IPS-18c (cell line): ENCODE data around the gene USP31.

Experiments
- H3K4me3 ChIP-seq: 2 replicates; pipeline ENCODE4 v1.7.0; 2013; ENCODE audit warnings: low read depth, mild to moderate bottlenecking, low read length, moderate library complexity; ENCODE audit not compliant: insufficient read depth
- H3K9me3 ChIP-seq: one replicate; pipeline ENCODE4 v1.6.1; 2013; ENCODE audit warnings: mild to moderate bottlenecking, low read length, moderate library complexity; ENCODE audit not compliant: control insufficient read depth, insufficient read depth

Gene USP31

DNA sequence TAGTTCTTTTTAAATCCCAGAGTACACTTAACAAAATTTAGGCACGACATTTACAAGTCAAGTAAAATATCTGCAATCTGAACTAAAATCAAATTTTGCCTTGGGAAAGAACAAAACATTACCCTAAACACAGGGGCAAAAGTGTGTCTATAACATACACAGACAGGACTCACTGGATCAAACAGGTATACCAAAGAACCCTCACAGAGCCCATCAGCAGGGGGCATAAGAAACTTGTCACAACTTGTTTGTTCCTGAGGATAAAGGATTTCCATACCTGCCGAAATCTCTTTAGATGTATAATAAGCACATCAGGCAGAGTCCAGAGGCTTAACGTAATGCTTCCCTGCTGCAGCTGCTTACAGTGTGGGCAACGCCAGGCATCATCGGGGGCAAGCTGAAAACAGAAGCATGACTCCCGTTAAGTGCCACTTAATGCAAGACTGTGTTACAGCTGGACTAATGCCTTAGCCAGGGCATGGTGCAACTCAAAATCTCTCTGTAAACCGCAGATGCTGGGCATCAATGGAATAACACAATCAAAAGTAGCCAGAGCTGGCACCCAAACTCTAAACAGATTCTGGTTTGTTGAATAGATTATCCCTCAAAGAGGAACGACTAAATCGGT lies 67.0 kb downstream of the USP31 start:
- no peak overlapping the region for H3K4me3 ChIP-seq
- H3K9me3 ChIP-seq, result no peaks in the 10 kb centered on the region

- H3K4me3 ChIP-seq, result no peak overlapping the region
These were observed 67.6 kb downstream of the USP31 start for GRCh38 chr16:23081675-23082119.

DNA sequence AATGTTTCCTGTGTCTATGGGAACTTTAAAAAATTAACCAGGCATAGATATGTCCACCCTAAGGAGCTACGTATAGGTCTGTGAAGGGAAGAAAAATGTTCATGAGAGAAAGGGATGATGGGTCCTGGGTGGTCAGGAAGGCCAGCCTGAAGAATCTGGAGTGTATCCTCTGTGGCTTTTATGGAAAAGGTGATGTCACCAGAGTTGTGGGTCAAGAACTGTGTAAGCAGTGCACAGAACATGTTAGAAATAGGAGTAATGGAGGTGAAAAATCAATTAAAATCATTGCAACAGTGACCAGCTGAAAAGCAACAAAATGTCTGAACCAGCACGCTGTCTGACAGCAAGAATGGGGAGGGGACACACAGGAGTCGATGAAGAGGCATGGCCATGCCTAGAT lies 68.5 kb downstream of the USP31 start:
- no peak overlapping the region for H3K4me3 ChIP-seq

More at GRCh38 chr16:23081675-23082119, 67.6 kb downstream of the USP31 start:
- H3K9me3 ChIP-seq, result no peaks in the 10 kb centered on the region

DNA sequence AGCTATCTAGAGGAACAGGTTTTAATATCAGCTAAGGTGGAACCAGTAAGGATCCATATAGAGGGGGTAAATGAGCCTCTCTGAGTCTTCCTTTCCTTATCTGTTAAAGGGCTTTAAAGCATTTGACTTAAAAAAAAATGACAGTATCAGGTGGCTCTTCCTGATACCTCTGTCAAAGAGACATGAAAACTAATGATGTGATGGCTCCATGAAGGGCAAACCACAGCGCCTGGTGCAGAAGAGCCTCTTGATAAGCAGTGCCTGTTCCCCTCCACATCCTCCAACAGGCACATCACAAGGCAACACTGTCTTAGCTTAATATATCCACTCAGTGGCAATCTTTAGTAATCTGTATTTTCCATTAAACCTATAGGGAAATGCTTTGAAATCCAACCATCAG lies 68.9 kb downstream of the USP31 start:
- Histone ChIP-seq H3K9me3 (no peaks in the 10 kb centered on the region), H3K4me3 (no peak overlapping the region)

More for the DNA sequence above, 68.5 kb downstream of the USP31 start:
- no peaks in the 10 kb centered on the region for H3K9me3 ChIP-seq

DNA sequence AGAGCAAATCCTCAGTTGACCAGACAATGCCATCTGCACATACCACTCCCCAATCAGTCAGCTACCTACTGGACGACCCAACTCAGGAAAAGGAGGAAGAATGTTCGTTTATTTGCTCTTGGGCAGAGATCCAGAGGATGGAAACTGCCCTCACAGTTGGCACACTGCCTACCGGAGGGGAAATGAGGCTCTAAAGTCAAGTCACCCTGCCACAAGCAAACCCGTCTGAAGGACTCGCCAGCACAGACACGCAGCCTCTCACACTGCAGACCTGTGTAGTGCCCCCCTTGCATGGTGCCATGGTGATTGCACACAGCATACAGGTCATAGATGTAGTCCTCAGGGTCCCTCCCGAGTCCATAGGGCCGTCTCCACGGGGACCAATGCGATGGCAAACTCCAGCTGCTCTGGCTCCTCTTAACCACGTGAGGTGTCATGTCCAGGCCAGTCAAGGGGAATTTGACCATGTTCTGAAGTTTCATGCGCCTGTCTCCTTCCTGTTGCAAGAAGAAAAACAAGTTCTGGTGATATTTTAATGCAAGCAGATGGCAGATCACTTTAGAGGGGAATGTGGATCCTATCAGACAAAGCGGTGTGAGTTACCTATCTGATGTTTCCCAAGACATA lies 69.5 kb downstream of the USP31 start:
- H3K9me3 ChIP-seq, result no peaks in the 10 kb centered on the region
- H3K4me3 ChIP-seq, result no peak overlapping the region

DNA sequence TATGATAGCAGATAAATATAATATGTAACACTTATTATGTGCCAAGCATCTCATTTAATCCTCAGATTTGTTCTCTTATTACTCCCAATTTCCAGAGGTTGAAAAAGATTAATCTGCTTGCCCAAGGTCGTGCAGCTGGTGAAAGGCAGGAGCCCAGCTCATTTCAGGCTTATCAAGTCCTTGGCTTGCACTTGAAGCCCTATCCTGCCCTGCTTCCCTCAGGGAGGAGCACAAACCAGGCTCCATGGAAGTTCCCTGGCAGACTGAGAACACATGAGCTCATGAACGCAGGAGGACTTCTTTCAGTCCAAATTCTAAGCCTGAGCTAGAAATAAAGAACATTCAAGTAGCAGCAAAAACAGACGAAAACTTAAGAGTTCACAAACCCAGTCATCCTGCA lies 74.8 kb downstream of the USP31 start:
- Histone ChIP-seq H3K9me3 (no peaks in the 10 kb centered on the region), H3K4me3 (no peak overlapping the region)

- Histone ChIP-seq H3K9me3 (no peaks in the 10 kb centered on the region), H3K4me3 (no peak overlapping the region)
These were observed 76.3 kb downstream of the USP31 start for GRCh38 chr16:23072769-23073549.

DNA sequence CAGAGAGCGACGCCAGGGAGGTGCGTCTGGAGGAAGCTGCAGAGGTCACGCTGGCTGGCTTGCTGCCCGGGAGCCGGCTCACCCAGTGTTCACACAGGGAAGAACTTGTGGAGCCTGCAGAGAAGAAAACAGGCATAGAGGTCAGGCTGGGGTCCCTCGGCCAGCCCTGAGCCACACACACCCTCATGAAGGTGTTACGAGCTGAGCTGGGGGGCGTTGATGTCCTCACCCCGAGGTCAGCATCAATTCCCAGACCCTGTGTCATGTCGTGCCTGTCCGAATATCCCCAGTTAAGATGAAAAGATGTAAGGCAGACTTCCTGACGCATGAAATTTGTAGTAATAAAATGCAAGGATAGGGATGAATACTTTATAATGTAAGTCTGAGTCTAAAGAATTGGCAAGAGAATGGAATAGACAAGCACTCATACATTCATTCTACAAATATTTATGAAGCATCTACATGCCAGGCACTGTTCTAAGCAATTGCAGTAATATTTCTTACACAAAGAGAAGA lies 77.1 kb downstream of the USP31 start:
- Histone ChIP-seq H3K9me3 (no peaks in the 10 kb centered on the region), H3K4me3 (no peak overlapping the region)

- H3K9me3 ChIP-seq, result no peaks in the 10 kb centered on the region
- no peak overlapping the region for H3K4me3 ChIP-seq
These were observed 77.8 kb downstream of the USP31 start for GRCh38 chr16:23071196-23072083.

DNA sequence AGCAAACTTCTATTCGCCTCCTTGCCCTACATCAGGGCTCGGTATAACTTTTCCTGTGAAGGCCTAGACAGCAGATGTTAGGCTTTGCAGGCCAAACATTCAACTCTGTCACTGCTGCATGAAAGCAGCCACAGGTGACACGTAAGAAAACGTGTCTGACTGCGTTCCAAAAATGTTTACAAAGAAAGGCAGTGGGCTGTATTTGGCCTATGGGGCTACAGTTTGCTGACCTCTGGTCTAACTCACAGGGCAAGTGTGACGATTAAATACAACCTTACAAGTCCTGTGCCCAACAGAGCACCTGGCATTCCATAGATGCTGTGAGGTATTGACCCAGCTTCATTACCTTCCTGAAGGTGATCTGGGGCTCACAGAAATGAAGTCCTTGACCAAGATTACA lies 79.4 kb downstream of the USP31 start:
- H3K4me3 ChIP-seq, result no peak overlapping the region
- H3K9me3 ChIP-seq, result no peaks in the 10 kb centered on the region

GRCh38 chr16:23068079-23068736 lies 81.0 kb downstream of the USP31 start:
- no peak overlapping the region for H3K4me3 ChIP-seq
- H3K9me3 ChIP-seq, result no peaks in the 10 kb centered on the region

DNA sequence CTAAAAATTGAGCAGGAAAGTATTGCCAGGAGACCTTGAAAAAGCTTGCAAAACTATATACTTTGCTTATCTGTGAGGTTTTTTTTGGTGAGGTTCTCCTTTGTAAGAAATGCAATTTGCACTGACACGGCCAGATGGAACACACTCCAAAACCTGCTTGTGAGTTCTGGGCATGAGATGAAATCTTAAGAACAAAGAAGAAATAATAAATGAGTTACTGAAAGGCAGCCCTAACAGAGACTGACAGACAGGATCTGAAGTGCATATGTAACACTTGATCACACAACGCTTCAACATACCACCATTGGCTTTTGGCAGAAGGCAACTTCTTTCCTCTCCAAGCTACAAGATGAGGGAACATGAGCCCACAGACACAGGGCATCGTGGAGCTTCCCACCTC lies 82.6 kb downstream of the USP31 start:
- Histone ChIP-seq H3K9me3 (no peaks in the 10 kb centered on the region), H3K4me3 (no peak overlapping the region)

DNA sequence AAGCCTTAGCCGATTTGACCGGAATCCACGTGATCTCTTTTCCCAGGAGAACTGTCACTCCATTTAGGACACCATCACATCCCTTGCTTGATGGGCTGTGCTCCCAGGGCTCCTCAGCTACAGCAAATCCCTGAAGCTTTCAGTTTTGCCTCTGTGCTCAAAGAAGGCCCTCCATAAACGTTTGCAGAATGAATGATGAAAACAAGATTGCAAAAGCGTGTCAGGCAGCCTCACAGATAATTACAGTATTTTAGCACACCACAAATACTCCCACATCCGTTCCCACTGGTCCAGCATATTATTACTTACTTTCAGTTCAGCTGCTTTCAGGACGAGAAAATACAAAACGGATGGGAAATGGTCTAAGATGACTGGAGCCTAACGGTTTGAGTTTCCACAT lies 84.6 kb downstream of the USP31 start:
- no peaks in the 10 kb centered on the region for H3K9me3 ChIP-seq
- H3K4me3 ChIP-seq, result no peak overlapping the region

GRCh38 chr16:23062524-23062923 lies 86.7 kb downstream of the USP31 start:
- Histone ChIP-seq H3K9me3 (no peaks in the 10 kb centered on the region), H3K4me3 (no peak overlapping the region)

GRCh38 chr16:23061669-23062068 lies 87.6 kb downstream of the USP31 start:
- H3K4me3 ChIP-seq, result no peak overlapping the region
- no peaks in the 10 kb centered on the region for H3K9me3 ChIP-seq

- Histone ChIP-seq H3K4me3 (no peak overlapping the region), H3K9me3 (no peaks in the 10 kb centered on the region)
These were observed 88.6 kb downstream of the USP31 start for GRCh38 chr16:23060458-23061320.
